Ramos (cell line): Measurements from ENCODE around the gene SIPA1.

Experiments
- in situ Hi-C: fragments of 300-500 bp; cut with MboI; formaldehyde crosslinking; loops from one replicate; pipeline ENCODE4 v1.14.3; 2022; ENCODE audit warnings: low sequenced_read_pairs; ENCODE audit not compliant: unreplicated experiment

Gene SIPA1, protein sequence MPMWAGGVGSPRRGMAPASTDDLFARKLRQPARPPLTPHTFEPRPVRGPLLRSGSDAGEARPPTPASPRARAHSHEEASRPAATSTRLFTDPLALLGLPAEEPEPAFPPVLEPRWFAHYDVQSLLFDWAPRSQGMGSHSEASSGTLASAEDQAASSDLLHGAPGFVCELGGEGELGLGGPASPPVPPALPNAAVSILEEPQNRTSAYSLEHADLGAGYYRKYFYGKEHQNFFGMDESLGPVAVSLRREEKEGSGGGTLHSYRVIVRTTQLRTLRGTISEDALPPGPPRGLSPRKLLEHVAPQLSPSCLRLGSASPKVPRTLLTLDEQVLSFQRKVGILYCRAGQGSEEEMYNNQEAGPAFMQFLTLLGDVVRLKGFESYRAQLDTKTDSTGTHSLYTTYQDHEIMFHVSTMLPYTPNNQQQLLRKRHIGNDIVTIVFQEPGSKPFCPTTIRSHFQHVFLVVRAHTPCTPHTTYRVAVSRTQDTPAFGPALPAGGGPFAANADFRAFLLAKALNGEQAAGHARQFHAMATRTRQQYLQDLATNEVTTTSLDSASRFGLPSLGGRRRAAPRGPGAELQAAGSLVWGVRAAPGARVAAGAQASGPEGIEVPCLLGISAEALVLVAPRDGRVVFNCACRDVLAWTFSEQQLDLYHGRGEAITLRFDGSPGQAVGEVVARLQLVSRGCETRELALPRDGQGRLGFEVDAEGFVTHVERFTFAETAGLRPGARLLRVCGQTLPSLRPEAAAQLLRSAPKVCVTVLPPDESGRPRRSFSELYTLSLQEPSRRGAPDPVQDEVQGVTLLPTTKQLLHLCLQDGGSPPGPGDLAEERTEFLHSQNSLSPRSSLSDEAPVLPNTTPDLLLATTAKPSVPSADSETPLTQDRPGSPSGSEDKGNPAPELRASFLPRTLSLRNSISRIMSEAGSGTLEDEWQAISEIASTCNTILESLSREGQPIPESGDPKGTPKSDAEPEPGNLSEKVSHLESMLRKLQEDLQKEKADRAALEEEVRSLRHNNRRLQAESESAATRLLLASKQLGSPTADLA

DNA sequence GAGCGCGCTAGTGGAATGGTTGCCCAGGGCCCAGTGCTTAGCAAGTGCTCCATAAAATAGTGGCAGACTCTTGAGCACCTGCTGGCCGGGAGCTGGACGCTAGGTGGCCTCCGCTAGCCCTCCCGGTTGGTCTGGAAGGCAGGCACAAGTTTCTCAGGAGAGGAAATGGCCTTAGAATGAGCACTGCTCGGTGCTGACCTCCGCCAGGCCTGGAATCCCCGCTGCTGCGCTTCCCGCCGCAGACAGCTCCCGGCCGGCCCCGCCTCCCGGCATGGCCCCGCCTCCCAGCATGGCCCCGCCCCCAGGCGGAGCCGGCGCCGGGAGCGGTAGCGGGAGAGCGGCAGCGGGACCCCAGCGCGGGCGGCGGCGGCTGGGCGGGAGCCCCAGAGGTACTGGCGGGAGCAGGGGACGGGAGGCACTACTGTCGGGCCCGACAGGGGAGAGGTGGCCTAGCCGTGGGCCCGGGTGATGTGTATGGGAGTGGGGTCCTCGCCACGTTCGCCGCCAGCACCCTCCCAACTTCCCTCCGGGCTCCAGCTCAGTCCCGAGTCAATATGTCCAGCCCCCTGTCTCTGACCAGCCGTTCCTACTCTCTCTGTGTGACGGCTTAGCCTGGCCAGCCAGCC is at the start of gene SIPA1:
Gene SIPA1 (plus strand): TSS at position 308 of the 626 bp plus-strand sequence. CDS start 2,821 bp downstream, outside the sequence.
- in situ Hi-C loops: no loop called here

DNA sequence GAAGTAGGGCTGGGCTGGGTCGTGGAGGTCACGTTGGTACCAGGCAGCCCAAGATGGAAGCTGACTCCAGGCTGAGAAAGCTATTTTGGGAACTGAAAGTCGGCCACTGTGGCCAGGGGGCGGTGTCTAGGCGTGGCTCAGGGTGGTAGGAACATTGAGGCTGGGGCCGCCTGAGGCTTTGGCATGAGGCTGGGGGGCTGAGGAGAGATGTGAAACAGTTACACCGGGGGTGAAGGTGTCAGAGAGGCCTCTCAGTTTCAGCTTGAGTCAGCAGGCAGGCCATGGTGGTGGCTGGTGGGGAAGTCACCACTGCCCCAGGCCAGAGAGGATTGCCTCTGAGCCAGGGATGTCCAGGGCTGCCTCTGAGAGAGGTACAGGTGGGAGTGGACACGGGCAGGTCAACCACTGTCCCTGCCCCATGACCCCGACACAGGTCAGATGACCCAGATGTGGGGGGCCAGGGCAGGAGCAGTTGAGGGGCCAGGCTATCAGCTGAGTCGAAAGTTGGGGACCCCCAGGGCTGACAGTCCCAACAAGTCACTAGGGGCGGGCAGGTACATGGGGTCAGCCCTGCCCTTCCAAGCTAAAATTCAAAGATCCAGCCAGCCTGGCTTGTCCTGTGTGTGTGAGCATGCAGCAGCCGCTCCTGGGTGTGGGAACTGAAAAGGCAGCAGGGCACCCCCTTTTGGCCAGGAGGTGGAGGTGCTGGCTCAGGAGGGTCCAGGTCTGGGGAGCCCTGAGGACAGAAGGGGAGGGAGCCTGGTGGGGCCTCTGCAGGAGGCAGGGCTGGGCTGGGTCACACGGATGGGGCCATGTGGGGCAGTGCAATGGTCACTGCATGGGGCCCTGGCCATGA is 49.5 kb upstream of the SIPA1 start:
- in situ Hi-C loops: no loop called here

DNA sequence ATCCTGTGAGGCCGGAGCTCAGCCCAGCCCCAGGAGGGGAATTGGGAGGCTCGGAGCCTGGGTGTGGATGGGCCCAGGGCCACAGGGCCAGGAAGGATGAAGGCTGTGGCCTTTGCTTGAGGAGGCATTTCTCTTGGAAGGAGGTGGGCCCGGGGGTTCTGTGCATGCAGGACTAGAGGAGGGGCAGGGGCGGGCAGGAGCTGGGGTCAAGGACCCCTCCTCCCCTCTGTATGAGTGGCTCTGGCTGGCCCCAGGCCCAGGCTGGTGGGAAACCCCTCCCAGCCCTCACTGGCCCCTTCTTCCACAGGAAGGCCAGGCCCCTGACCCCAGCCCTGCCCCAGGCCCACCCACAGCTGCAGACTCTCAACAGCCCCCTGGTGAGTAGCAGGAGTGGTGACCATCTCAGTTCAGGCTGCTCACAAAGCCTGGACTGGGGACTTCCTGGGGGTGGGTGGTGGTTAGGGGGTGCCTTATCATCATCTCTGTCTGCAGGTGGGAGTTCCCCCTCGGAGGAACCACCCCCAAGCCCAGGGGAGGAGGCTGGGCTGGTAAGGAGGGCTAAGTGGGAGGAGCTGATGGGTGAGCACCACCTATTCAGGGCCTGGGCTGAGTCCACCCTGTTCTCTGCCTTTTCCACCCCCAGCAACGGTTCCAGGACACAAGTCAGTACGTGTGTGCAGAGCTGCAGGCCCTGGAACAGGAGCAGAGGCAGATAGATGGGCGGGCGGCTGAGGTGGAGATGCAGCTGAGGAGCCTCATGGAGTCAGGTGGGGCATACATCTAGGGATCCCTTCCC is 48.3 kb upstream of the SIPA1 start:
- in situ Hi-C loops: no loop called here

DNA sequence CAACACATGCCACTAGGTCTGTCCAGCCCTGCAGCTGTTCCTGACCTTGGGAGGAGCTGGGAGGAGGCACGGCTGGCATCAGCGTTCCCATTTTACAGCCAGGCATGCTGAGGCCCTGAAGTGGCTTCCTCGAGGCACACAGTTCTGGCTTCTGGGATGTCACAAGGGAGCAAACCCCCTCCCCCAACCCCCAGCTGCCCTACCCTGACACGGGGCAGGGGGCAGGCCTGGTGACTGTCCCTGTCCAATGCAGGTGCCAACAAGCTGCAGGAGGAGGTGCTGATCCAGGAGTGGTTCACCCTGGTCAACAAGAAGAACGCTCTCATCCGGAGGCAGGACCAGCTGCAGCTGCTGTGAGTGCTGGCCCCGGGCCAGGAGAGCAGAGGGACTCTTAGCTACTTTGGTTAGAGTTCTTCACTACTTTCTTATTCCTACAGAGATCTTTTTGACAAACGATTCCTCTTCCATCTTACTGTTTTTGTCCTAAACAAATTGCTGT is 47.6 kb upstream of the SIPA1 start:
- in situ Hi-C loops: no loop called here

GRCh38 chr11:65591939-65592857 is 45.7 kb upstream of the SIPA1 start:
- in situ Hi-C loops: no loop called here

GRCh38 chr11:65592858-65593517 is 44.9 kb upstream of the SIPA1 start:
- in situ Hi-C loops: no loop called here

GRCh38 chr11:65593518-65594414 is 44.1 kb upstream of the SIPA1 start:
- in situ Hi-C loops: no loop called here

DNA sequence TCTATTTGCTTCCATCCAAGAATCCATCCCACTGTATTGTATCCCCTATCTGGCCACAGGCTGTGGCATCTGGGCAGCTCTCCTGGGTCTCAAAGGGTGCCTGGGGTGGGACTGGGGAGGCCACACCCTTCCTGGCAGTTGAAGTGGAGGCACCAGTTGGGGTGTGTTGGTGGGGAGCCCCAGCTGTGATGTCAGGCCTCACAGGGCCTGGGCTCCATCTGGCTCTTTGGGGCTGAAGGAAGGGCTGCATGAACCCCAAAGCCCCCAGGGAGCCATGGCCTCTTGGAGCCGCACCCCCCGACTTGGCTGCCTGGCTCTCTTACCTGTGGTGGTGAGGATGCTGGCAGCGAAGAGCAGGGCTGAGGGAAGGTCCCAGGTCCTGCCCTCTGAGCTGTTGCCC is 42.8 kb upstream of the SIPA1 start:
- in situ Hi-C loops: no loop called here

DNA sequence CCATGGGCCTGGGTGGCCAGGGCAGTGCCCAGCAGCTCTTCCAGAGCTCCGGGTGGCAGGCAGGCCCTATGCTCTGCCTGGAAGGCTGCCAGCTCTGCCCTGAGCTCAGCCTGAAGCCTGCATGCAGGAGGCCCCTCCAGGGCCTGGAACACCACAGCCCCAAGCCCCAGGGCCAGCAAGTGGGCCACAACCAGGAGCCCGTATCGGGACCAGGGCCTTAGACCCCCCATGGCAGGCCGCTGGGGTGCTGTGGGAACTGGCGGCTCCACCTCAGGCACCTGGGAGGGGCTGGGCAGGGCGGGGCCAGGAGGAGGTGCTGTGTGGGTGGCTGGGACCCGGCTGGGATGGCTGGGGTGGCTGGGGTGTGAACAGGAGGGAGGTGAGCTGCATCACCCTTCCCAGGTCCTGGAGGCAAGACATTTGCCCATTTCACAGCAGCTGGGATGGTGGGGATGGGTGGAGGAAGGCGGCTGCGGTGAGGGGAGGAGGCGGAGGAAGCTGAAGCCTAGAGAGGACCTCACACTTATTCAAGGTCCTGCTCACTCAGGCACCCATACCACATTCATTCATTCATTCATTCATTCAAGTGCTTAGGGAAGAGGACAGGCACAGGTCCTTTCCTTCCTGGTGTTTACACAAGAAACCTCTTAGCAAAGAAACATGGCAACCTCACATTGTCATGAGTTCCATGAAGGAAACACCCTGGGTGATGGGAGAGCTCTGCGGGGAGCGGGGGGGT is 42.2 kb upstream of the SIPA1 start, which contains the start of gene KCNK7:
Gene KCNK7 (minus strand): TSS at position 258 of the 739 bp plus-strand sequence. CDS start 28 bp downstream, at position 230.
- in situ Hi-C loops: no loop called here

GRCh38 chr11:65596520-65596919 is 41.4 kb upstream of the SIPA1 start:
- in situ Hi-C loops: no loop called here

- in situ Hi-C loops: no loop called here
These were observed 39.6 kb upstream of the SIPA1 start for GRCh38 chr11:65598258-65598699.

- in situ Hi-C loops: no loop called here
These were observed 38.5 kb upstream of the SIPA1 start for GRCh38 chr11:65599216-65599954.

- in situ Hi-C loops: no loop called here
These were observed 38.0 kb upstream of the SIPA1 start for GRCh38 chr11:65599955-65600246.

DNA sequence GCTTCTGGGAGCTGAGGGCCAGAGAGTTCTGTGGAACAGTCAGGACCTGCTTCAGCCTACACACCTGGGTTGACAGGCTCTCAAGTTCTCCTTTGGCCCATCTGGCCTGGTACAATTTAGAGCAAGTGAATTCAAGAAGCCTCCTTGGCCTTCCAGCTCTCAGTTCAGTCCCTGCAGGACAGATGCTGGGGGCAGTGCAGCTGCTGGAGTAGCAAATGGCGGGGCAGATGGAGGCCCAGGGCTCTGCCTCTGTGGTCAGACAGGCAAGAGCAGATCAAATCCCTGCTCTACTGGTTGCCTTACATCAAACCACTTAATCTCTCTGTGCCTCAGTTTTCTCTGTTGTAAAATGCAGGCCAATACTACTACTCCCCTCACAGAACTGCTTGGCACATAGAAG is 33.6 kb upstream of the SIPA1 start:
- in situ Hi-C loops: no loop called here
